ENCODE measurements around the gene MYO3B. TPM values are rescaled to one million over a fixed set of nuclear protein-coding genes. Genes with fewer than 3 reads are reported as not detected.
A peak's percentile ranks its signal among the peaks of the same experiment; 100 is the strongest.

Gene MYO3B
- total RNA-seq, 3 donors from 2014 or later (not counting 1 experiment from before 2014, with no cell fraction given), result 0.68 to 0.88 (median 0.75) TPM

DNA sequence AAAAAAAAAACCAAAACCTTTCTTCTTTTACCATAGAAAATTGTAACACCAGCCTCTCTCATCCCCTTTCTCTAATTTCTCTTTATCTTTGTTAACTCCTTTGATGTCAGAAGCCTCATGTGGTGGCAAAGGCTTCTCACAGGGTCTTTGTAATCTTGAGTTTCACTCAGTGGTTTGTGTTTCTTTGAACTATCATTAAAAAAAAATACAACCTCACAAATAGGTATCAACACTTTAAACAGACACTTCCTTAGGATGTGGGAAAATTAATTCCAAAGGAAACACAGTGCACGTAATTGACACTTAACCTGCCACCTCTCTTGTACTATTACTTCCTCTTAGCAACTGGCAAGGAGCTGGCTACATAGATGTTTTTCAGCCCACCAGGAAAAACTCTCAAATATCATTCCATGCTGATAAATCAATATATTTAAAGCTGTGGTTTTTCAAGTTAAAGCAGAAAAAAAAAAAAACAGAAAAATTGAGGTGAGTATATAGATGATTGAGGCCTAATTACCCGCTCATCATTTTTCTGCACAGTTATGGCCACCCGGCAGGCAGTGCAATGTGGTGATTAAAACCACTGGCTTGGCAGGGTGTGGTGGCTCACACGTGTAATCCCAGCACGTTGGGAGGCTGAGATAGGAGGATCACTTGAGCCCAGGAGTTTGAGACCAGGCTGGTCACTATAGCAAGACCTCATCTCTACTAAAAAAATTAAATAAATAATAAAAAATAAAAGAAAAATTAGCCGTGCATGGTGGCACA lies 193.5 kb downstream of the MYO3B start:
- H3K4me3 Mint-ChIP-seq, result no peak overlapping the region
- H3K36me3 Mint-ChIP-seq, result no peaks in the 10 kb centered on the region
- Histone ChIP-seq H3K9me3 (ENCODE audit: control insufficient read depth, insufficient read depth, low read length) (no peaks in the 10 kb centered on the region), H3K36me3 (ENCODE audit: control insufficient read depth, insufficient read depth, low read length) (no peaks in the 10 kb centered on the region), H3K4me3 (ENCODE audit: low read length) (no peak overlapping the region), H3K4me1 (ENCODE audit: control insufficient read depth, insufficient read depth, low read length) (no peaks in the 10 kb centered on the region), H3K27ac (ENCODE audit: low read length) (no peak overlapping the region), H3K27me3 (ENCODE audit: control insufficient read depth, insufficient read depth, low read length) (no peaks in the 10 kb centered on the region)
- H3K4me1 Mint-ChIP-seq, result peaks cover 0 to 7% of the 10 kb centered on the region in 2 donors
- no peak overlapping the region for H3K27ac Mint-ChIP-seq
- intact Hi-C loops (cut with micrococcal nuclease), result no loop called here
- DNase-seq (peak in 1 of 2 donors; percentile 31), ATAC-seq (peak in 1 of 3 donors; percentile 30)
- peaks cover 36 to 52% of the 10 kb centered on the region in 2 donors for H3K27me3 Mint-ChIP-seq (ENCODE audit: low read depth in 2 of 2)
- no peaks in the 10 kb centered on the region for H3K9me3 Mint-ChIP-seq
- TF ChIP-seq, protein P1, sequence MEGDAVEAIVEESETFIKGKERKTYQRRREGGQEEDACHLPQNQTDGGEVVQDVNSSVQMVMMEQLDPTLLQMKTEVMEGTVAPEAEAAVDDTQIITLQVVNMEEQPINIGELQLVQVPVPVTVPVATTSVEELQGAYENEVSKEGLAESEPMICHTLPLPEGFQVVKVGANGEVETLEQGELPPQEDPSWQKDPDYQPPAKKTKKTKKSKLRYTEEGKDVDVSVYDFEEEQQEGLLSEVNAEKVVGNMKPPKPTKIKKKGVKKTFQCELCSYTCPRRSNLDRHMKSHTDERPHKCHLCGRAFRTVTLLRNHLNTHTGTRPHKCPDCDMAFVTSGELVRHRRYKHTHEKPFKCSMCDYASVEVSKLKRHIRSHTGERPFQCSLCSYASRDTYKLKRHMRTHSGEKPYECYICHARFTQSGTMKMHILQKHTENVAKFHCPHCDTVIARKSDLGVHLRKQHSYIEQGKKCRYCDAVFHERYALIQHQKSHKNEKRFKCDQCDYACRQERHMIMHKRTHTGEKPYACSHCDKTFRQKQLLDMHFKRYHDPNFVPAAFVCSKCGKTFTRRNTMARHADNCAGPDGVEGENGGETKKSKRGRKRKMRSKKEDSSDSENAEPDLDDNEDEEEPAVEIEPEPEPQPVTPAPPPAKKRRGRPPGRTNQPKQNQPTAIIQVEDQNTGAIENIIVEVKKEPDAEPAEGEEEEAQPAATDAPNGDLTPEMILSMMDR (IDR thresholded peaks at IDR 0.05), result no peak
- 30% methylated on average over 6 of the region's 6 CpGs for WGBS (ENCODE audit: insufficient coverage)

DNA sequence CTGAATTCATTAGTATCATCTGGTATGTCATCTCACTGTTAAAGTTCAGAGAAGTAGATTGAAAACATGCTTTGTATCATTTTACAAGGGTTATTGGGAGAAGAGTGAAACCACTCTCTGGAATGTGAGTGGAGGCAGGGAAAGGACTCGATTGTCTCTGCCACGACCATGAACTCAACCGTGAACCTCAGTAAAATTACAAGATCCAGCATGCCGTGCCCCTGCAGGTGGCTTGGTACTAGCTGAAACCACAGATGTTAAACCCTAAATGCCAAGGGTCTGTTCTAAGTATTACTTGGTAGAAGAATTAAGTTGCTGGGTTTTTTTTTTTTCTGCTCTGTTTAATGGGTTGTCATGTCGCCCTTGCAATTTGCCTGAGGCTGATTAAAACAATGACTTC lies 197.2 kb downstream of the MYO3B start:
- no peaks in the 10 kb centered on the region for H3K27me3 ChIP-seq (ENCODE audit: control insufficient read depth, insufficient read depth, low read length)
- no peaks in the 10 kb centered on the region for H3K4me1 Mint-ChIP-seq
- WGBS (ENCODE audit: insufficient coverage), result 68% methylated on average over 5 of the region's 5 CpGs
- H3K36me3 Mint-ChIP-seq, result no peaks in the 10 kb centered on the region
- no peak overlapping the region for H3K27ac Mint-ChIP-seq
- H3K36me3 ChIP-seq (ENCODE audit: control insufficient read depth, insufficient read depth, low read length), result no peaks in the 10 kb centered on the region
- intact Hi-C loops (cut with micrococcal nuclease), result no loop called here
- TF ChIP-seq, protein P1 (IDR thresholded peaks at IDR 0.05), result no peak
- ATAC-seq (no peak), DNase-seq (no peak)
- no peak overlapping the region for H3K27ac ChIP-seq (ENCODE audit: low read length)
- no peaks in the 10 kb centered on the region for H3K9me3 Mint-ChIP-seq
- peaks cover 26 to 29% of the 10 kb centered on the region in 2 donors for H3K27me3 Mint-ChIP-seq (ENCODE audit: low read depth in 2 of 2)
- H3K4me3 Mint-ChIP-seq, result no peak overlapping the region
- no peak overlapping the region for H3K4me3 ChIP-seq (ENCODE audit: low read length)
- no peaks in the 10 kb centered on the region for H3K4me1 ChIP-seq (ENCODE audit: control insufficient read depth, insufficient read depth, low read length)
- H3K9me3 ChIP-seq (ENCODE audit: control insufficient read depth, insufficient read depth, low read length), result no peaks in the 10 kb centered on the region

DNA sequence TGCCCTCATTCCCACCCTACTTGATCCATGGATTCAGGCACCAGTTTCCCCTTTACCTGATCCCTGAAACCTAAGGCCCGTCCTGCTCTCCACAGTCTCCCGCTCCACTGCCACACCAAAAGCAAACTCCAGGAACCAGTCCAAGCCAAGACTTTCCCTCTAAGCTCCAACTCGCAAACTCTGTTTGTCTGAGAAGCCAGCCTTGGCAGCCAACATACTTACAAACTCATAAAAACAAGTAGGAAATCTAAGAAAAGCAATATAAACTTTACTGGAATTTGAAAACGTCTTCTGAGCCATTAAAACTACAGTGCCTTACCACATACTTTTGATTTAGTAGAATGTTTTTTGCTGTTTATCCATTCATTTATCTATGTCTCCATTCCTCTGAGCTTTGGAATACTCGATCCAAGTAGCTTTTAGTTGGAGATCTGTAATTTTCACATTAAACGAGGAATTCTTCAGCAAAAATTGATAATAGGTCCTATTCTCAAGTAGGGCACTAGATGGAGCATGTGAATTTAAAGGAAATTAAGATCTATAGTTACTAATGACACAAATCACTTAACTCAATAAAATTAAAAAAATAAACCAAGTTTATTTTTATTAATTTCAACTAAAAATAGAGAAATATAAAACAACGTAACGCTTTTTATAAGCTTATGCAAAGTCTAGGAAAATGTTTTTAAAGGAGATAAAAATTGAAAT lies 199.7 kb downstream of the MYO3B start:
- H3K9me3 Mint-ChIP-seq, result no peaks in the 10 kb centered on the region
- ATAC-seq, result no peak
- intact Hi-C loops (cut with micrococcal nuclease), result no loop called here
- WGBS (ENCODE audit: insufficient coverage), result 90% methylated on average over 4 of the region's 8 CpGs
- H3K4me3 ChIP-seq (ENCODE audit: low read length), result no peak overlapping the region
- peaks cover 16 to 17% of the 10 kb centered on the region in 2 donors for H3K27me3 Mint-ChIP-seq (ENCODE audit: low read depth in 2 of 2)
- DNase-seq, result no peak
- TF ChIP-seq, protein P1 (IDR thresholded peaks at IDR 0.05), result no peak
- H3K4me1 ChIP-seq (ENCODE audit: control insufficient read depth, insufficient read depth, low read length), result no peaks in the 10 kb centered on the region
- H3K4me3 Mint-ChIP-seq, result no peak overlapping the region
- H3K27ac Mint-ChIP-seq, result no peak overlapping the region
- no peaks in the 10 kb centered on the region for H3K4me1 Mint-ChIP-seq
- no peak overlapping the region for H3K27ac ChIP-seq (ENCODE audit: low read length)
- H3K9me3 ChIP-seq (ENCODE audit: control insufficient read depth, insufficient read depth, low read length), result no peaks in the 10 kb centered on the region
- no peaks in the 10 kb centered on the region for H3K36me3 ChIP-seq (ENCODE audit: control insufficient read depth, insufficient read depth, low read length)
- H3K27me3 ChIP-seq (ENCODE audit: control insufficient read depth, insufficient read depth, low read length), result no peaks in the 10 kb centered on the region
- H3K36me3 Mint-ChIP-seq, result no peaks in the 10 kb centered on the region
